Heart left ventricle (tissue), 16 donors: Measurements from ENCODE around the gene BCL6. TPM values are rescaled to one million over a fixed set of nuclear protein-coding genes. Genes with fewer than 3 reads are reported as not detected.

Experiments used
- ATAC-seq, 4 donors: fragments of 200-7000 bp; cut with Tn5 transposase; one replicate each; pipeline ENCODE4 v1.9.1; 2020 to 2022; ENCODE audit warnings: moderate library complexity in 4 of 4, mild to moderate bottlenecking in 3 of 4, moderate number of reproducible peaks in 1 of 4
- DNase-seq, 5 donors: peaks; one replicate each; pipeline ENCODE4 v3.0.0-alpha.2; 2020
- H3K27ac ChIP-seq, 12 donors: fragments of 200-600 bp; sonication (generic) in 4 of 12; one replicate each; pipeline versions ENCODE4 v1.5.0 to v1.8.0; 2016 to 2022; ENCODE audit warnings: mild to moderate bottlenecking in 2 of 12
- H3K27me3 ChIP-seq, 9 donors: fragments of 200-600 bp; sonication (generic) in 2 of 9; one replicate each; pipeline versions ENCODE4 v1.5.1 to v1.8.0; 2016 to 2022; ENCODE audit warnings: mild to moderate bottlenecking in 3 of 9
- H3K36me3 ChIP-seq, 9 donors: fragments of 200-600 bp; sonication (generic) in 2 of 9; one replicate each; pipeline versions ENCODE4 v1.5.0 to v1.8.0; 2018 to 2022; ENCODE audit warnings: mild to moderate bottlenecking in 2 of 9
- H3K4me1 ChIP-seq, 12 donors: fragments of 200-600 bp; sonication (generic) in 4 of 12; one replicate each; pipeline versions ENCODE4 v1.5.0 to v1.8.0; 2016 to 2022; ENCODE audit warnings: mild to moderate bottlenecking in 3 of 12
- H3K4me3 ChIP-seq, 12 donors: fragments of 200-600 bp; sonication (generic) in 4 of 12; one replicate each; pipeline versions ENCODE4 v1.5.0 to v1.8.0; 2017 to 2022; ENCODE audit warnings: mild to moderate bottlenecking in 9 of 12, moderate library complexity in 4 of 12
- H3K9me3 ChIP-seq, 12 donors: fragments of 200-600 bp; sonication (generic) in 4 of 12; one replicate each; pipeline versions ENCODE4 v1.5.0 to v1.8.0; 2016 to 2022; ENCODE audit warnings: mild to moderate bottlenecking in 1 of 12
- CTCF ChIP-seq, 12 donors: fragments of 200-600 bp; sonication (generic) in 4 of 12; IDR thresholded peaks; one replicate each; pipeline versions ENCODE4 v1.5.0 to v1.8.0; 2018 to 2022; ENCODE audit warnings: antibody characterized with exemption in 12 of 12, mild to moderate bottlenecking in 5 of 12
- POLR2A ChIP-seq, 2 donors: fragments of 450-650 bp; IDR thresholded peaks; one replicate each; pipeline ENCODE4 v1.6.1; 2017; ENCODE audit warnings: antibody characterized with exemption in 2 of 2, mild to moderate bottlenecking in 2 of 2, moderate library complexity in 2 of 2
- WGBS, 4 donors: extraction: QIAGEN DNeasy Blood & Tissue Kit in 2 of 4; methylation state at CpG; one replicate each; pipeline versions ENCODE4 v1.1.5 to v1.1.7; 2013 to 2018; 5-methylcytosine and 5-hydroxymethylcytosine counted together
- intact Hi-C, 10 donors: fragments of 100-400 bp; cut with DNase I; formaldehyde crosslinking; loops; one replicate each; pipeline versions ENCODE4 v1.11.1 to v1.14.2; 2022
- polyA plus RNA-seq, 2 donors: library from polyadenylated mRNA; stranded (reverse); fragments of 200-250 nt; gene quantifications; one replicate each; pipeline ENCODE4 v1.2.3, GENCODE V29; 2013
- total RNA-seq, 9 donors: library from RNA; depleted of rRNA in 2 of 9; stranded (reverse); fragments of >200 nt in 2 of 9; fragmentation: NEBNext Ultra II Directional in 3 of 9; extraction: Animal tissue kit (Norgen Biotek cat#: 25700) in 3 of 9; gene quantifications; one replicate each; pipeline versions ENCODE4 v1.1.0 to v1.2.4, GENCODE V29; 2016 to 2023
- donor health status: ischemic (EF 13 %, LVEDD 7.1; RV severe dilation, severe dysfunction).
- donor health status: healthy with polysubstance abuse.
- donor health status: DM: no; HTN: yes; CAD: no.
- donor health status: DM: no; HTN: no; CAD: no.
- donor health status: ischemic (EF 25% LVEDD 6.9; RV normal size, moderate dysfunction).
- donor health status: ischemic (EF 25% LVEDD 5.7; RV mildly dilated, moderate dysfunction).
- donor health status: healthy.
- donor health status: DM: yes; HTN: yes; CAD: no.
- donor health status: ischemic (EF 35%, LVEDD 5.7; RV mildly dilated, moderate dysfunction).
- donor health status: nonischemic (EF 11% LVEDD 7.7; RV severe dilation, severe dysfunction).
- donor health status: DM: yes; HTN: yes; CAD: no.
- donor health status: PGD.
- donor health status: ischemic (EF 29% LVEDD 5.4; RV normal size, mild dysfunction).
- donor health status: nonischemic (EF 23%, LVEDD 6.1; RV moderate dilation, normal function).

The BCL6 gene
- total and polyA plus RNA-seq, 11 donors = 29.3 to 109 (median 45.7) TPM

DNA sequence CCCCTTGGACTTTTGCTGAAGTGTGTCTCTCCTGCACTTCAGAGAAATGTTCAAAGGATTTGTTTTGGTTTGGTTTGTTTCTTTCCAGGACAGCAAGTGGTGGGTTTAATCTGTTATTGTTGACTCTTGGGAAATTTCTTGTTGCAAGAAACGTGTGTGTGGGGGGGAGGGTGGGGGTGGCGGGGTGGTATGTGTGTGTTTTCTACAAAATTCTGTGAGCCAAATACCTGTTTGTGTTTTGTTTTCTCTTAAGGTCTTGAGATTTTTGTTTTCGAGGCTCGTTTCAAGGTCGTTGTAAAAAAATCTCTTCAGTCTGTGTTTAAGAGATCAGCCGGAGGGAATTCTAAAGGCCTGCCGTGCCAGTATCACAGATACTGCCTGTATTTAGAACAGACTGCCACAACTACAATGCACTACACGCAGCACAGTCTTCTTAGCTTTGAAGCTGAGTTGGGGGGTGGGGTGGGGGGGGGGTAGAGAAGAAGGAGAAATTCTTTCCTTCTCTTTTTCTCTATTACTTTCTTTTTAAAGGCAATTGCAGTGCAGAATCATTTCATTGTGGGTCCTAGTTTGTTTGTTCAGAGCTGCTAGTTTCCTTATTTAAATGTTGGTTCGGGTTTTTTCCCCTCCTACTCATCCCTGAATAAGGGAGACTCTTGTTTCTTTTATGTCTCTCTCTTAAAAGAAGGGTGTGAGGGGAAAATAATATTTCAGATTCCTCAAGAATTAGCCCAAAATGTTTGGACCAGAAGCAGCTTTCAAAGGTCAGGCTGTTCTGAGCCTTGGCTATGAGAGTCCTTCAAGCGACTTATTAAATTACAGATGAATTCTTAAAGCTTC lies 1.4 kb upstream of the BCL6 start:
- Histone ChIP-seq H3K36me3 (no peaks in the 10 kb centered on the region), H3K4me3 (peak overlapping the region in 11 of 12 donors; percentile 61 to 89 (median 79)), H3K27ac (peak overlapping the region; percentile 94 to 100 (median 98)), H3K9me3 (no peaks in the 10 kb centered on the region), H3K4me1 (peaks cover 0 to 42% (median 12%) of the 10 kb centered on the region in 12 donors), H3K27me3 (no peaks in the 10 kb centered on the region)
- 19 to 31% (median 27%) methylated on average over 10 of the region's 10 CpGs for WGBS, 4 donors
- DNase-seq (no peak), ATAC-seq (no peak)
- TF ChIP-seq CTCF (IDR thresholded peaks at IDR 0.05) (no peak), POLR2A (IDR thresholded peaks at IDR 0.05) (no peak)
- intact Hi-C loops = loop anchor here (1.0 to 10.0 kb wide), 22 partner anchors 201 to 1028 kb away; partner anchors contain the start of gene LPP (in 4 of the 10)

GRCh38 chr3:187746059-187746441 lies 782 bp upstream of the BCL6 start:
- no peak for TF ChIP-seq POLR2A (IDR thresholded peaks at IDR 0.05)
- no peak for TF ChIP-seq CTCF (IDR thresholded peaks at IDR 0.05)
- 5 to 12% (median 10%) methylated on average over 6 of the region's 6 CpGs for WGBS, 4 donors
- Histone ChIP-seq H3K36me3 (no peaks in the 10 kb centered on the region), H3K9me3 (no peaks in the 10 kb centered on the region), H3K4me1 (peaks cover 0 to 44% (median 13%) of the 10 kb centered on the region in 12 donors), H3K27ac (peak overlapping the region; percentile 94 to 100 (median 98)), H3K4me3 (peak overlapping the region; percentile 15 to 89 (median 78)), H3K27me3 (no peaks in the 10 kb centered on the region)
- intact Hi-C loops = loop anchor here (1.0 to 10.0 kb wide), 22 partner anchors 201 to 1029 kb away; partner anchors contain the start of gene LPP (in 4 of the 10)
- DNase-seq (no peak), ATAC-seq (no peak)

DNA sequence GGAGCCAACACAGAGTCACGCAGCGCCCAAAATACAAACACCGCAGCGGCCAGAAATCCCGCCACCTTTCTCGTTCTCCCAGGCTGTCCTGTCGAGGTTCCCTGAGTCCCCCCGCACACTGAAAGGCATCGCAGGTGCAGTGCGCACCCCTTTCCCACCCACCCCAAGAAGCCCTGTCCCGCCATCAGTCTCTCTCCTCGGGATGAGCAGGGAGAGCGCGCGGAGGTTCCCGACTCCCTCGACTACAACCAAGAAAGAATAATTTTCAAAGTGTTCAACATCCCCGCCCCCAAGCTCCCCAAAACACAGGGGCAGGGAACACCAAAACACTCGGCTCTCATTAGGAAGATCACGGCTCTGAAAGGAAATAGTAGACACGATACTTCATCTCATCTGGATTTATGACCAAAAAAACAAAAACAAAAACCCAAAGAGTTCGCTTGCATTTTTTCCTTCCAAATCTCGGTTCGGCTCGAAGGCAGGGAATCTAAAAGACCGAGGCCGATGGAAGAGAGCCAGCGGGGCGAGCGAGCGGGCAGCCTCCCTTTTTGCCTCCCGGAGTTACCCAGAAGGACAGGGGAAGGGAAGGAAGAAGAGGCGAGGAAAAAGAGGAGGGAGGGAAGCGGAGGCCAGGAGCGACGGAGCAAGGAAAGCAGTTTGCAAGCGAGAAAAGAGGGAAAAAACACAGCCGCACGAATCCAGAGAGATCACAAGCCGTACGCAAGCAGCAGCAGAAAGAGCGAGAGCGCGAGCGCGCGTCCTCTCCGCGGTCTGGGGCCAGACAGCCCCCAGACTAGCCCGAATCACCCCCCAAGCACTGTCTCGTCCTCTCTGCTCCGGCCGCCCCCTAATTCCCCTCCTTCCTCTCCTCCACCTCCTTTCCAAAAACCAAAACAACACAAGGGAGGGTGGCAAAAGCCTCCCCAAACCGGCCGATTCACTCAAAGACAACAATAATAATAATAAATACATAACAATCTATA lies 808 bp downstream of the BCL6 start:
- no peak for TF ChIP-seq POLR2A (IDR thresholded peaks at IDR 0.05)
- no peak for TF ChIP-seq CTCF (IDR thresholded peaks at IDR 0.05)
- peak overlapping the region; percentile 94 to 100 (median 98) for H3K27ac ChIP-seq
- intact Hi-C loops = loop anchor here (1.0 to 10.0 kb wide), 31 partner anchors 203 to 1403 kb away; partner anchors contain the start of gene LPP (in 7 of the 10)
- DNase-seq (peak; percentile 62 to 80 (median 70)), ATAC-seq (peak in 3 of 4 donors; percentile 12 to 42 (median 24))
- H3K27me3 ChIP-seq = no peaks in the 10 kb centered on the region
- H3K4me3 ChIP-seq = peak overlapping the region; percentile 54 to 89 (median 78)
- H3K4me1 ChIP-seq = peaks cover 0 to 47% (median 18%) of the 10 kb centered on the region in 12 donors
- H3K9me3 ChIP-seq = no peaks in the 10 kb centered on the region
- no peaks in the 10 kb centered on the region for H3K36me3 ChIP-seq
- 0% methylated on average over 55 of the region's 55 CpGs for WGBS, 4 donors
